Breast epithelium (tissue), 3 donors: ENCODE results near the gene ZRANB1.

Experiments
- POLR2A ChIP-seq: fragments of 450-650 bp; IDR thresholded peaks from one replicate; pipeline ENCODE4 v1.6.1; 2016; ENCODE audit warnings: antibody characterized with exemption, mild to moderate bottlenecking, moderate library complexity
- POLR2AphosphoS5 ChIP-seq, 3 donors: sonication (generic); formaldehyde crosslinking; IDR thresholded peaks; one replicate each; pipeline ENCODE4 v1.6.1; 2017; ENCODE audit warnings: antibody characterized with exemption in 3 of 3
- TF ChIP-seq, protein P1 (sequence below), 3 donors: fragments of 450-650 bp; IDR thresholded peaks; one replicate each; pipeline ENCODE4 v1.5.1; 2016 to 2017; ENCODE audit warnings: antibody characterized with exemption in 3 of 3, mild to moderate bottlenecking in 3 of 3, moderate library complexity in 3 of 3

DNA sequence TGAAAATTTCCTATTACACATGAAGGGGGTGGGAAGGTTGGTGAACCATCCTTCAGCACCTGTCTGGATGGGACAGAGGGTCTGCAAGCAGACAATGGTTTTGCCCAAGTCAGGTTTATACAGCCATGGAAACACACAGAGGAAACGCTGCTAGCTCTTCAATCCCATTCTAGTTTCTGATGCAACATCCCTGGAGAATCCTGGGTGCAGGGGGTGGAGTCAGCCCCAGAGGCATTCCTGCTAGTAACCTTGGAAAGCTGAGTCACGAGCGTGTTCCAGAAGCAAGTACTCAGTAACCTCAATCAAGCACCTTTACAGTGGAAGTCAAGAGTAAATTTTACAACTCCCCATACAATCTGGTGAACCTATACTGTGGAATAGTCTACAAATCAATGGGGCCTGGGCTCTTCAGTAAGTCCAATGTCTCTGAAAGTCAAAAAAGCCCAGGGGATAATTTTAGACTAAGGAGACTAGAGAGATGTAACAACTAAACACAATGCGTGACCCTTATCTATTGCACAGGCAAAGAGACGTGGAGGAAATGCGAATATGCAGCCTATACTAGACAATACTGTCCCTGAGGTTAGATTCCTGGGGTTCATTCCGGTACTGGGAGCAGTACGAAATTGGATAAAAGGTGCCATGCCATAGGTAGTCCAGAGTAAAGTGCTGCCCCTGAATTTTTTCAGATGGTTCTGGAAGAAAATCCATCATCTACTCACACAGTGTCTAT lies 95.4 kb downstream of the ZRANB1 start:
- TF ChIP-seq POLR2A (no peak), POLR2AphosphoS5 (IDR thresholded peaks at IDR 0.05) (peak in 1 of 3 donors; percentile 28)
- TF ChIP-seq, protein P1, sequence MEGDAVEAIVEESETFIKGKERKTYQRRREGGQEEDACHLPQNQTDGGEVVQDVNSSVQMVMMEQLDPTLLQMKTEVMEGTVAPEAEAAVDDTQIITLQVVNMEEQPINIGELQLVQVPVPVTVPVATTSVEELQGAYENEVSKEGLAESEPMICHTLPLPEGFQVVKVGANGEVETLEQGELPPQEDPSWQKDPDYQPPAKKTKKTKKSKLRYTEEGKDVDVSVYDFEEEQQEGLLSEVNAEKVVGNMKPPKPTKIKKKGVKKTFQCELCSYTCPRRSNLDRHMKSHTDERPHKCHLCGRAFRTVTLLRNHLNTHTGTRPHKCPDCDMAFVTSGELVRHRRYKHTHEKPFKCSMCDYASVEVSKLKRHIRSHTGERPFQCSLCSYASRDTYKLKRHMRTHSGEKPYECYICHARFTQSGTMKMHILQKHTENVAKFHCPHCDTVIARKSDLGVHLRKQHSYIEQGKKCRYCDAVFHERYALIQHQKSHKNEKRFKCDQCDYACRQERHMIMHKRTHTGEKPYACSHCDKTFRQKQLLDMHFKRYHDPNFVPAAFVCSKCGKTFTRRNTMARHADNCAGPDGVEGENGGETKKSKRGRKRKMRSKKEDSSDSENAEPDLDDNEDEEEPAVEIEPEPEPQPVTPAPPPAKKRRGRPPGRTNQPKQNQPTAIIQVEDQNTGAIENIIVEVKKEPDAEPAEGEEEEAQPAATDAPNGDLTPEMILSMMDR (IDR thresholded peaks at IDR 0.05) = no peak
